Jurkat, Clone E6-1 (cell line): ENCODE data around the gene RIOK2. TPM values are rescaled to one million over a fixed set of nuclear protein-coding genes. Genes with fewer than 3 reads are reported as not detected.
"Not testable (repeated sequence)": the region's sequence is repeated elsewhere in the genome, so short reads cannot be mapped to it uniquely, and the experiment has no call there.

Experiments used
- DNase-seq: peaks from one replicate; pipeline ENCODE4 v3.0.0-alpha.2; 2011; ENCODE audit warnings: low read depth, low spot score
- H3K4me3 ChIP-seq: 2 replicates; pipeline ENCODE4 v1.5.1; 2011; ENCODE audit warnings: mild to moderate bottlenecking, low read length, control low read depth, moderate library complexity
- polyA plus RNA-seq: library from polyadenylated mRNA; unstranded; fragments of >200 nt; gene quantifications from one replicate; pipeline ENCODE4 v1.2.1, GENCODE V29; 2012; ENCODE audit warnings: missing spikeins; ENCODE audit not compliant: insufficient read length, insufficient read depth

Gene RIOK2
- polyA plus RNA-seq, result 62.8 TPM

GRCh38 chr5:97183100-97183929 is at the start of gene RIOK2:
Gene RIOK2, minus strand, starts transcription at chr5:97183247. Its CDS starts 56 bp downstream, at chr5:97183191.
- peak within 1 kb of the TSS; percentile 83 for H3K4me3 ChIP-seq
- DNase-seq, result peak; percentile 97

- peak; percentile 69 for DNase-seq
- no peak overlapping the region for H3K4me3 ChIP-seq
Observed at GRCh38 chr5:97231025-97231636, 48.1 kb upstream of the RIOK2 start.

GRCh38 chr5:97229688-97230285 is 46.7 kb upstream of the RIOK2 start:
- no peak for DNase-seq
- H3K4me3 ChIP-seq, result no peak overlapping the region

GRCh38 chr5:97229196-97229595 is 46.1 kb upstream of the RIOK2 start:
- no peak overlapping the region for H3K4me3 ChIP-seq

GRCh38 chr5:97225222-97225621 is 42.2 kb upstream of the RIOK2 start:
- H3K4me3 ChIP-seq, result no peak overlapping the region
- no peak for DNase-seq

More at GRCh38 chr5:97229196-97229595, 46.1 kb upstream of the RIOK2 start:
- no peak for DNase-seq

GRCh38 chr5:97224112-97224750 is 41.2 kb upstream of the RIOK2 start:
- no peak for DNase-seq
- H3K4me3 ChIP-seq, result no peak overlapping the region

- H3K4me3 ChIP-seq, result no peak overlapping the region
Observed at GRCh38 chr5:97223596-97223995, 40.5 kb upstream of the RIOK2 start.

GRCh38 chr5:97209343-97209742 is 26.3 kb upstream of the RIOK2 start:
- no peak overlapping the region for H3K4me3 ChIP-seq

More at GRCh38 chr5:97223596-97223995, 40.5 kb upstream of the RIOK2 start:
- DNase-seq, result no peak

GRCh38 chr5:97208714-97209113 is 25.7 kb upstream of the RIOK2 start:
- H3K4me3 ChIP-seq, result no peak overlapping the region
- no peak for DNase-seq

More at GRCh38 chr5:97209343-97209742, 26.3 kb upstream of the RIOK2 start:
- DNase-seq, result no peak

GRCh38 chr5:97208184-97208713 is 25.2 kb upstream of the RIOK2 start:
- DNase-seq, result no peak
- H3K4me3 ChIP-seq, result no peak overlapping the region

GRCh38 chr5:97194366-97194765 is 11.3 kb upstream of the RIOK2 start:
- H3K4me3 ChIP-seq, result no peak overlapping the region
- DNase-seq, result peak; percentile 41

- no peak for DNase-seq
- peak overlapping the region; percentile 38 for H3K4me3 ChIP-seq
Observed at GRCh38 chr5:97193355-97193688, 10.3 kb upstream of the RIOK2 start.

- peak; percentile 93 for DNase-seq
Observed at GRCh38 chr5:97192580-97193354, 9.7 kb upstream of the RIOK2 start.

GRCh38 chr5:97191893-97192292 is 8.8 kb upstream of the RIOK2 start:
- no peak for DNase-seq
- H3K4me3 ChIP-seq, result no peak overlapping the region

More at GRCh38 chr5:97192580-97193354, 9.7 kb upstream of the RIOK2 start:
- H3K4me3 ChIP-seq, result peak overlapping the region; percentile 38

GRCh38 chr5:97189523-97189922 is 6.5 kb upstream of the RIOK2 start:
- DNase-seq, H3K4me3 ChIP-seq: not testable (repeated sequence)

GRCh38 chr5:97183930-97184213 is 825 bp upstream of the RIOK2 start:
- peak overlapping the region; percentile 83 for H3K4me3 ChIP-seq
- DNase-seq, result no peak

GRCh38 chr5:97182571-97183099 is 412 bp downstream of the RIOK2 start:
- no peak for DNase-seq
- H3K4me3 ChIP-seq, result peak overlapping the region; percentile 83

- DNase-seq, result no peak
Observed at GRCh38 chr5:97181856-97182545, 1.0 kb downstream of the RIOK2 start.

More at GRCh38 chr5:97181856-97182545, 1.0 kb downstream of the RIOK2 start:
- peak overlapping the region; percentile 83 for H3K4me3 ChIP-seq
